GM10248 (cell line): ENCODE data around the gene SIGLEC9.
A peak's percentile ranks its signal among the peaks of the same experiment; 100 is the strongest.

Experiments
- CTCF ChIA-PET: fragments of 300-600 bp; sonication (Branson Sonifier 250); formaldehyde crosslinking; extraction: SDS; loops from one replicate; lab custom pipeline; 2021; ENCODE audit warnings: antibody characterized with exemption; lab: Yijun Ruan, JAX
- POLR2A ChIA-PET: fragments of 350-650 bp; sonication (Branson Sonifier 250); formaldehyde crosslinking; extraction: SDS; loops from one replicate; lab custom pipeline; 2020; ENCODE audit warnings: antibody characterized with exemption; lab: Yijun Ruan, JAX
- DNase-seq: peaks from one replicate; pipeline ENCODE4 v3.0.0; 2012; ENCODE audit errors: extremely low spot score
- TF ChIP-seq, protein P1 (sequence below): IDR thresholded peaks from 2 replicates; pipeline ENCODE4 v1.5.1; 2012; ENCODE audit warnings: mild to moderate bottlenecking, low read depth; ENCODE audit errors: extremely low read depth, missing control alignments, control extremely low read depth

The SIGLEC9 gene

DNA sequence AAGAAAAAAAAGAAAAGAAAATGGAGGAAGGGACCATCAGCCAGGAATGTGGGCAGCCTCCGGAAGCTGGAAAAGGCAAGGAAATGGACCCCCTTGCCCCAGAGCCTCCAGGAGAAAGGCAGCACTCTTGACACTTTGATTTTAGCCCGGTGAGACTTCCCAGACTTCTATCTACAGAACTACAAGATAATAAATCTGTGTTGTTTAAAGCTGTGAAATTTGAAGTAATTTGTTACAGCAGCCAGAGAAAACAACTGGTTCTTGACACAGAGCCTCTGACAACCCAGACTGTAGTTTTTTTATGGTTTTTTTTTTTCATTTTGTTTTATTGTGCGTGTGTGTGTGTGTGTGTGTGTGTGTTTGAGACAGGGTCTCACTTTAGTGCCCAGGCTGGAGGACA lies 24.1 kb upstream of the SIGLEC9 start:
- DNase-seq = no peak
- TF ChIP-seq, protein P1, sequence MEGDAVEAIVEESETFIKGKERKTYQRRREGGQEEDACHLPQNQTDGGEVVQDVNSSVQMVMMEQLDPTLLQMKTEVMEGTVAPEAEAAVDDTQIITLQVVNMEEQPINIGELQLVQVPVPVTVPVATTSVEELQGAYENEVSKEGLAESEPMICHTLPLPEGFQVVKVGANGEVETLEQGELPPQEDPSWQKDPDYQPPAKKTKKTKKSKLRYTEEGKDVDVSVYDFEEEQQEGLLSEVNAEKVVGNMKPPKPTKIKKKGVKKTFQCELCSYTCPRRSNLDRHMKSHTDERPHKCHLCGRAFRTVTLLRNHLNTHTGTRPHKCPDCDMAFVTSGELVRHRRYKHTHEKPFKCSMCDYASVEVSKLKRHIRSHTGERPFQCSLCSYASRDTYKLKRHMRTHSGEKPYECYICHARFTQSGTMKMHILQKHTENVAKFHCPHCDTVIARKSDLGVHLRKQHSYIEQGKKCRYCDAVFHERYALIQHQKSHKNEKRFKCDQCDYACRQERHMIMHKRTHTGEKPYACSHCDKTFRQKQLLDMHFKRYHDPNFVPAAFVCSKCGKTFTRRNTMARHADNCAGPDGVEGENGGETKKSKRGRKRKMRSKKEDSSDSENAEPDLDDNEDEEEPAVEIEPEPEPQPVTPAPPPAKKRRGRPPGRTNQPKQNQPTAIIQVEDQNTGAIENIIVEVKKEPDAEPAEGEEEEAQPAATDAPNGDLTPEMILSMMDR = no peak
- POLR2A ChIA-PET = no interaction called here
- CTCF ChIA-PET = interaction anchor here (1.2 to 1.5 kb wide), 2 partner anchors 20 to 732 kb away, joined by 3 read pairs; no protein-coding TSS in a partner anchor

DNA sequence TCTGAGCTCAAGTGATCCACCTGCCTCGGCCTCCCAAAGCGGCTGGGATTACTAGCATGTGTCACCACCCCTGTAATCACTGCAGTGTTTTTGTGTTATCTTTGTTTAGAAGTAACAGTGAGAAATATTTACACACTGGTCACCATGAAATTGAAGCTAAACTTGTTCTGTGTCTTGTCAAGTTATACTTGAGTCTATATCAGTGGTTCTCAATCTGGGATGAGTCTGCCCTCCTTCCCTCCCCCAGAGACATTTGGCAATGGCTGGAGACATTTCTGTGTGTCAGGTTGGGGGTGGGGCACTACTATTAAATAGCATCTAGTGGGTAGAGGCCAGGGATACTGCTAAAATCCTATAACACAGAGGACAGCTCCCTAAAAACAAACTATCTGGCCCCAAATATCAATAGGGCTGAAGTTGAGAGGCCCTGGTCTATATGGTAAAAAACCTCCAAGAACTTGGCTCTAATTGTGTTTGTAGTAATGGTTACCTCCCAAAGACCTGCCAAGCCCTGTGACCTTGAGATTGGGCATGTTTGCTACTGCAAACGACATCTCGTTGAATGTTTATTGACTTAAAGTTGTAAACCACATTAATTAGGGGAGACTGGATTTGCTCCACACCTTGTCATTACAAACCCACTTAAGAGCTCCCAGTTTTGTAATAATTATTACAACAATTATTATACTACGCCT lies 23.4 kb upstream of the SIGLEC9 start:
- TF ChIP-seq, protein P1 = no peak
- no peak for DNase-seq
- POLR2A ChIA-PET = no interaction called here
- CTCF ChIA-PET = interaction anchor here (1.2 to 1.6 kb wide), 2 partner anchors 58 to 733 kb away, joined by 3 read pairs; no protein-coding TSS in a partner anchor

DNA sequence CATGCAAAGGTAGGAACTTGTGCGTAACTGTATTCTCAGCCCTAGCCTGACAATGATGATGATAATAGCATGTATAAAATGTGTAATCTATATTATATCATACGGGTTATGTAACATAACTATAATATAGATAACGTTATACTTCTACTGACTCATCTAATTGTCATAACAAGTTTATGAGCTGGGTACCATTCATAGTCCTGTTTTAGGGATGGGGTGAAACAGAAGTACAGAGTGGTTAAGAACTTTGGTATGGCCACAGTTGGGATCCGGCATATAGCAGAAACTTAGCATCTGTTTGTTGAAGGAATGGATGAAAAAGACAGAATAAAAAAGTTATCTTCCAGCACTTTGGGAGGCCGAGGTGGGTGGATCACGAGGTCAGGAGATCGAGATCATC lies 21.7 kb upstream of the SIGLEC9 start:
- CTCF ChIA-PET = interaction anchor here (1.6 to 2.9 kb wide), 2 partner anchors 8 to 56 kb away, joined by 3 to 15 read pairs; no protein-coding TSS in a partner anchor
- TF ChIP-seq, protein P1 = no peak
- POLR2A ChIA-PET = no interaction called here
- DNase-seq = no peak

DNA sequence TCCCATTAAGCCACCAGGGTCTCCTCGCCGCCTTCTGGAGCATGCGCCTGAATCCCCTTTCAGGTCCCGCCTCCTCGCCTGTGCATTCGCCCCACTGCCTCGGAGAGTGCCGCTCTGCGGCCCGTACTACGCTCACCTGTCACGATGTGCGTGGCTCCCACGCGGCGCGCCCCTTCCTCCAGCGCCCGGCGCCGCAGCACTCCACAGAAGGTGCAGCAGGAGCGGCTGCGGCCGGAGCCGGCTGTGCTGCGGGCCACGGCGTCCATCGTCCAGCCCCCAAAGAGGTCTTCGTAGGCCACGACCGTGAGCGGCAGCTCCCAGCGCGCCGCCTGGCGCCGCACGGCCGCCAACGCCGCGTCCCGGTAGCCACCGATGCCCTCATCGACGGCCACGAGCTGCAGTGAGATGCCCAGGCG lies 20.8 kb upstream of the SIGLEC9 start:
- no peak for DNase-seq

DNA sequence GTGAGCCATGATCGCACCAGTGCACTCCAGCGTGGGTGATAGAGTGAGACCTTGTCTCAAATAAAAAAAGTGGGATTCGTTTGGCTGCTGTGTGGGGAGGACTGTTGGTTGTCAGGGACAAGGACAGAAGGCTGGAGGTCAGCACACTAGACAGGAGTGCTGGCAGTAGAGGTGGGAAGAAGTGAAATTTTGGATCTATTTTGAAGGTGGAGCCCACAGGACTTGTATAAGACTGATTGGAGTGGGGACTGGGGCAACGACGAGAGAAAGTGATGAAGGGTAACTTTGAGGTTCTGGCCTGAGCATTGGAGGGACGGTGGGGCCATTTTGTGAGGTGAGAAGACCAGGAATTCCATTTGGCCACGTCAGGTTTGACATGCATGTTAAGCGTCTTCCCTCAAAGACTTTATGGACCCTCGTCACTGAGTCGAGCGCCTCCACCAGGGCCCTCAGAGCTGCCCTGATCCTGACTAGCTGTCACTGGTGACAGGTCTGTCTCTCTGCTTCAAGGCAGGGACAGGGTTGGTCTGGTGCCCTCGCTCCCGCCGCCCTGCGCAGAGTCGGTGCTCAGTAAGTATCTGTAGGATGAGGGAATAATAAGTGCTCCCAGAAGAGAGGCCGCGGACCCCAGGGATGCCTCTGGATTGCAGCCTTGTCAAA lies 17.2 kb upstream of the SIGLEC9 start:
- POLR2A ChIA-PET = no interaction called here
- DNase-seq = no peak
- CTCF ChIA-PET = no interaction called here
- TF ChIP-seq, protein P1 = no peak

More for the DNA sequence above, 20.8 kb upstream of the SIGLEC9 start:
- ChIA-PET CTCF (interaction anchor here (1.1 to 2.9 kb wide), 2 partner anchors 8 to 55 kb away, joined by 3 to 15 read pairs; no protein-coding TSS in a partner anchor), POLR2A (no interaction called here)
- TF ChIP-seq, protein P1 = no peak

DNA sequence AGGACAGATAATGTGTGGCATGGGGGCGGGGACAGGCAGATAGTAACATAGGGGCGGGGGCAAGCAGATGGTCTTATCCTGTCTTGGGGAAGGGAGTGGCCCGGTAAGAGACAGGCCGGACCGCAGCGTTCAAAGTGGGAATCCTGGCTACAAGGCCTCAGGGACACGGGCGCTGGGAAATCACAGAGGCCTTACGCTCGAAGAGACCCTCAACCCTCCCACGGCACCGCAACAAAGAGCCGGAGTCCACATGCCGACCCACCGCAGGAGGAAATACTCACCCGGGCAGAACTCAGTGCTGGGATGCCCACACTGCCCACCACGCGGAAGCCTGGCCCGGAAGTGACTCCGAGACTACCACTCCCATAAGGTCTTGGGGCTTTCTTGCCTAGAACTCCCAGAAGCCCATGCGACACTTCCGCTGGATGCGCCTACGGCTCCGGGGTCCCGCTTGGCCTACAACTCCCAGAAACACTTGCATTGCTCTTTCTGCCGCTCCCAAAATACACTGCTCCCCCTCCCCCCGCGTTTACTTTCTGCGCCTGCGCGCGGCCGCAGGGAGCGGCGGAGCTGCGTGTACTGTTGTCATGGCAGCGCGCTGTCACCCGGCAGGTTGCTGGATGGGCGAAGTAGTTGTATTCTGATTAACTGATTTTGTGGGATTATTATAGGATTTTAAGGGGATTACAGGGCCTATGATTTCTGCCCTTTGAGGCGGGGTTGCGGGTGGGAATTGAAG lies 16.5 kb upstream of the SIGLEC9 start, which contains the start of gene CTU1:
CTU1 (minus strand) TSS at position 344 of the 739 bp plus-strand sequence. CDS start 3,840 bp downstream, outside the sequence.
- DNase-seq = peak; percentile 97
- CTCF ChIA-PET = interaction anchor here (0.7 kb wide), 1 partner anchor 10 kb away, joined by 3 read pairs; no protein-coding TSS in a partner anchor
- TF ChIP-seq, protein P1 = no peak
- POLR2A ChIA-PET = interaction anchor here (0.6 kb wide), 1 partner anchor 379 kb away, joined by 5 read pairs; no protein-coding TSS in a partner anchor
